CD4-positive, alpha-beta memory T cell (primary cell): Measurements from ENCODE around the gene ACTL7B. TPM values are rescaled to one million over a fixed set of nuclear protein-coding genes. Genes with fewer than 3 reads are reported as not detected.
"Not testable (repeated sequence)": the region's sequence is repeated elsewhere in the genome, so short reads cannot be mapped to it uniquely, and the experiment has no call there.

Experiments used
- CTCF ChIA-PET: fragments of 350-600 bp; sonication (Branson Sonifier 250); formaldehyde crosslinking; loops from one replicate; lab custom pipeline; 2021; ENCODE audit warnings: inconsistent platforms; ENCODE audit not compliant: partially characterized antibody; lab: Charles Lee
- POLR2A ChIA-PET: fragments of 350-600 bp; sonication (Branson Sonifier 250); formaldehyde crosslinking; loops from one replicate; lab custom pipeline; 2021; ENCODE audit not compliant: partially characterized antibody; lab: Charles Lee
- DNase-seq, 5 donors: peaks; one replicate each; pipeline versions ENCODE4 v3.0.0 to v3.0.0-alpha.2; 2020 to 2022; ENCODE audit warnings: mixed read lengths in 1 of 5
- H3K27ac ChIP-seq: one replicate; pipeline ENCODE4 v1.7.0; 2013; ENCODE audit warnings: low read depth, low read length
- H3K27me3 ChIP-seq: 2 replicates; pipeline ENCODE4 v1.7.0; 2013; ENCODE audit warnings: mild to moderate bottlenecking, low read length, moderate library complexity; ENCODE audit not compliant: insufficient read depth
- H3K36me3 ChIP-seq: 2 replicates; pipeline ENCODE4 v1.7.0; 2013; ENCODE audit warnings: mild to moderate bottlenecking, low read length, moderate library complexity; ENCODE audit not compliant: insufficient read depth
- H3K4me1 ChIP-seq: 2 replicates; pipeline ENCODE4 v1.7.0; 2013; ENCODE audit warnings: mild to moderate bottlenecking, low read length, moderate library complexity; ENCODE audit not compliant: insufficient read depth
- H3K4me3 ChIP-seq, 2 donors: one replicate each; pipeline ENCODE4 v1.7.0; 2013; ENCODE audit warnings: low read length in 2 of 2, mild to moderate bottlenecking in 1 of 2
- H3K9me3 ChIP-seq, 2 donors: one replicate each; pipeline ENCODE4 v1.7.0; 2013; ENCODE audit warnings: low read length in 2 of 2, control low read depth in 1 of 2; ENCODE audit not compliant: control insufficient read depth in 1 of 2
- H3K27ac Mint-ChIP-seq, 7 donors: one replicate each; pipeline ENCODE4 v1.8.0; 2020 to 2021; ENCODE audit warnings: mixed read lengths in 7 of 7, mild to moderate bottlenecking in 6 of 7, inconsistent platforms in 3 of 7, moderate library complexity in 3 of 7
- H3K27me3 Mint-ChIP-seq, 2 donors: one replicate each; pipeline ENCODE4 v1.8.0; 2020 to 2021; ENCODE audit warnings: mixed read lengths in 2 of 2
- H3K36me3 Mint-ChIP-seq, 2 donors: one replicate each; pipeline ENCODE4 v1.8.0; 2020 to 2021; ENCODE audit warnings: mixed read lengths in 2 of 2, inconsistent platforms in 1 of 2, mild to moderate bottlenecking in 1 of 2
- H3K4me1 Mint-ChIP-seq, 4 donors: one replicate each; pipeline ENCODE4 v1.8.0; 2020 to 2021; ENCODE audit warnings: mixed read lengths in 4 of 4, mild to moderate bottlenecking in 1 of 4
- H3K4me3 Mint-ChIP-seq, 8 donors: one replicate each; pipeline ENCODE4 v1.8.0; 2020 to 2021; ENCODE audit warnings: mixed read lengths in 8 of 8, mild to moderate bottlenecking in 7 of 8, moderate library complexity in 6 of 8, inconsistent platforms in 3 of 8
- H3K9me3 Mint-ChIP-seq, 8 donors: one replicate each; pipeline ENCODE4 v1.8.0; 2020 to 2021; ENCODE audit warnings: mixed read lengths in 8 of 8, mild to moderate bottlenecking in 5 of 8, inconsistent platforms in 3 of 8, moderate library complexity in 1 of 8
- intact Hi-C: fragments of 100-400 bp; cut with micrococcal nuclease; formaldehyde crosslinking; loops from one replicate; pipeline ENCODE4 v1.15.1; 2023
- polyA plus RNA-seq, 2 donors: library from polyadenylated mRNA; unstranded; fragments of 300-500 nt; fragmentation: Illumina TruSeq; gene quantifications; one replicate each; pipeline ENCODE4 v1.2.3, GENCODE V29; 2021
- total RNA-seq, 2 experiments: library from RNA; stranded (reverse); gene quantifications; one replicate each; pipeline ENCODE4 v1.2.3, GENCODE V29; 2021

ACTL7B gene
- total and polyA plus RNA-seq, 4 experiments from 2014 or later, result 0.15 TPM; not detected in 3

DNA sequence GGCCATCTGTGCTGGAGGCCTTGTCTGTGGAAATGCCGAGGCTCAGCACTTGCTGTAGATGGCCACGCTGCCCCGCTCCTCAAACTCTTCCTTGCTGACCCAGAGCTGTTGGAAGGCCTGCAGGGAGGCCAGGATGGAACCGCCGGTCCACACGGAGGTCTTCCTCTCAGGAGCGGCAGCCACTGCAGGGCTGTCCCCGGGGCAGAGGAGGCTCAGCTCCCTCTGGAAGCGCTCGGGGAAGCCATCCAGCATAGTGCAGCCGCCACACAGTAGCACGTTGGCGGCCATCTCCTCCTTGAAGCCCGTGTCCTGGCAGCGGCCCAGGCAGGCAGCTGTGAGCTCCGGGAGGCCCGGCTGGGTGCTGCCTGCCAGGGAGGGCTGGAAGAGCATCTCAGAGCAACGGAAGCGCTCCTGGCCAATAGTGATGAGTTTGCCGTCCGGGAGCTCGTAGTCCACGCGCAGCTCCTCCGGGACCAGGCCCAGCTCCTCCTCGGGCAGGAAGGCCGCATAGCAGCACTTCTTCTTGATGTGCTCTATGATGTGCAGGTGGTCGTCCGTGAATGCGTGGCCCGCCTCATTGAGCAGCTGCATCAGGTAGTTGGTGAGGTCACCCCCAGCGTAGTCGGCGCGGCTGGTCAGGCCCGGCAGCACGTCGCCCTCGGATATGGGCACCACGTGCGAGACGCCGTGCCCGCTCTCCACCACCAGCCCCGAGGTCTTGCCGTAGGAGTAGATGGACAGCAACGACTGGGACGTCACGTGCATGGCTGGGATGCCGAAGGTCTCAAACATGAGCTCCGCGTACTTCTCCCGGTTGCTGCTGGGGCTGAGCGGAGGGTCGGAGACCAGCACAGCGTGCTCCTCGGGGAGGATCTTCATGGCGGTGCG lies 901 bp downstream of the ACTL7B start:
- Histone ChIP-seq H3K9me3 (no peaks in the 10 kb centered on the region), H3K4me1 (no peaks in the 10 kb centered on the region), H3K4me3 (no peak overlapping the region), H3K27ac (no peak overlapping the region), H3K36me3 (no peaks in the 10 kb centered on the region), H3K27me3 (no peaks in the 10 kb centered on the region)
- ChIA-PET POLR2A (no interaction called here), CTCF (no interaction called here)
- Mint-ChIP-seq H3K4me1 (no peaks in the 10 kb centered on the region), H3K27me3 (peaks cover 0 to 1% of the 10 kb centered on the region in 2 donors), H3K9me3 (peaks cover 0 to 2% (median 0%) of the 10 kb centered on the region in 8 donors), H3K27ac (no peak overlapping the region), H3K36me3 (no peaks in the 10 kb centered on the region), H3K4me3 (no peak overlapping the region)
- DNase-seq, result no peak
- intact Hi-C loops, result no loop called here

DNA sequence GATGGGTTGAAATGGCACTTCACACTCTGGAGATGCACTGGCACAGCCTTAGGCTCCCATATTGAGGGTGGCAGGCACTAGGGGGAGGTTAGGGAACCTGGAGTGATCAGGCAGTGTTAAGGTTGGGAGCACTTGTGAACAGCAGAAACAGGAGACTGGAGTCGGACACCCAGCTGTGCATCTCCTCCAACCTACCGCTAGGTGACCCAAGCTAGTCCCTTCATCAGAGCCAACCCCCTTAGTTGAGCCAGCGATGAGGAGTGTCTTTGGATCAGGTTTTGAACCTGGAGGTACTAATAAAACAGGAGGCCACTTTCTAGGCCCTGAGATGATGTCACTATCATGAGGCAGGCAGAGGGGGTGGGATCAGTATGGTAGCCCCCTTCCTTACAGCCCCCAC lies 1.7 kb downstream of the ACTL7B start:
- peaks cover 0 to 2% (median 0%) of the 10 kb centered on the region in 8 donors for H3K9me3 Mint-ChIP-seq
- H3K36me3 ChIP-seq, result no peaks in the 10 kb centered on the region
- no peak overlapping the region for H3K27ac Mint-ChIP-seq
- H3K4me3 Mint-ChIP-seq, result no peak overlapping the region
- no peak overlapping the region for H3K4me3 ChIP-seq
- no peak for DNase-seq
- no peaks in the 10 kb centered on the region for H3K36me3 Mint-ChIP-seq
- peaks cover 0 to 1% of the 10 kb centered on the region in 2 donors for H3K27me3 Mint-ChIP-seq
- H3K4me1 Mint-ChIP-seq, result no peaks in the 10 kb centered on the region
- H3K9me3 ChIP-seq, result no peaks in the 10 kb centered on the region
- H3K27ac ChIP-seq, result no peak overlapping the region
- POLR2A ChIA-PET, result no interaction called here
- no peaks in the 10 kb centered on the region for H3K27me3 ChIP-seq
- H3K4me1 ChIP-seq, result no peaks in the 10 kb centered on the region
- intact Hi-C loops, result no loop called here
- CTCF ChIA-PET, result no interaction called here

GRCh38 chr9:108852079-108852478 lies 3.7 kb downstream of the ACTL7B start:
- no peak overlapping the region for H3K27ac Mint-ChIP-seq

GRCh38 chr9:108851138-108851537 lies 4.6 kb downstream of the ACTL7B start:
- Mint-ChIP-seq H3K4me1 (no peaks in the 10 kb centered on the region), H3K27me3 (peaks cover 0 to 2% of the 10 kb centered on the region in 2 donors), H3K27ac (no peak overlapping the region), H3K9me3 (peaks cover 0 to 2% (median 0%) of the 10 kb centered on the region in 8 donors), H3K36me3 (no peaks in the 10 kb centered on the region), H3K4me3 (no peak overlapping the region)
- ChIA-PET CTCF (interaction anchor here (1.2 to 1.5 kb wide), 2 partner anchors 23 to 103 kb away, joined by 3 to 6 read pairs; no protein-coding TSS in a partner anchor), POLR2A (no interaction called here)
- no peak overlapping the region for H3K4me3 ChIP-seq
- H3K27ac ChIP-seq, result no peak overlapping the region
- no peaks in the 10 kb centered on the region for H3K9me3 ChIP-seq
- no peaks in the 10 kb centered on the region for H3K36me3 ChIP-seq
- no peak for DNase-seq
- H3K4me1 ChIP-seq, result no peaks in the 10 kb centered on the region
- H3K27me3 ChIP-seq, result no peaks in the 10 kb centered on the region
- intact Hi-C loops, result no loop called here

More at GRCh38 chr9:108852079-108852478, 3.7 kb downstream of the ACTL7B start:
- H3K36me3 Mint-ChIP-seq, result no peaks in the 10 kb centered on the region
- Histone ChIP-seq H3K4me3 (no peak overlapping the region), H3K4me1 (no peaks in the 10 kb centered on the region), H3K27ac (no peak overlapping the region), H3K27me3 (no peaks in the 10 kb centered on the region), H3K9me3 (no peaks in the 10 kb centered on the region), H3K36me3 (no peaks in the 10 kb centered on the region)
- H3K9me3 Mint-ChIP-seq, result peaks cover 0 to 2% (median 0%) of the 10 kb centered on the region in 8 donors
- no peak for DNase-seq
- no peak overlapping the region for H3K4me3 Mint-ChIP-seq
- no peaks in the 10 kb centered on the region for H3K4me1 Mint-ChIP-seq
- intact Hi-C loops, result no loop called here
- peaks cover 1 to 2% of the 10 kb centered on the region in 2 donors for H3K27me3 Mint-ChIP-seq
- ChIA-PET CTCF (interaction anchor here (1.2 to 1.5 kb wide), 2 partner anchors 22 to 102 kb away, joined by 3 to 6 read pairs; no protein-coding TSS in a partner anchor), POLR2A (no interaction called here)

DNA sequence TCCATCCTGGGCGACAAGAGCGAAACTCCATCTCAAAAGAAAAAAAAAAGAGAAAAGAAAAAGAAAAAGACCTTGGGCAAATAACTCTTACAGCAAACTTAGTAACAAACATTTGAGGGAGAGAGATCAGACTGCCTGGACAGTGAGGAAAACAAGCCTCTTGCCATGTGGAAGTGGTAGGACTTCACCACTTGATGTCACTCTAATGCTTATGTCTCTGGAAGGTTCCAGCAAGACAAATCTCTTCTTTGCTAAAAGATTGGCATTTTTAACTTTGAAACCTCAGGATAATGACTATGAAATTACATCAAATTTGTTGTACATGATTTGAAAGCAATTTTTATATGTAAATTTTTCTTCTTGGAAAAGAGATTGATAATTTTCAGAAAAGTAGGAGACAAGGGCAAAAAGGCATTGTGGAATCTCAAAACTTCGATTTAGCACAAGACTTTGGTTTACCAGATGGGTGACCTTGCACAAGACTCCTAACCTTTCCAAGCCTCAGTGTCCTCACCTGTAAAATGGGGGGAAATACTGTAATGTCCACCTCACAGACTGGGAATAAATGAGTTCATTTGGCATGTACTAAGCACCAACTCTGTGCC lies 5.4 kb downstream of the ACTL7B start:
- no peak overlapping the region for H3K27ac ChIP-seq
- Mint-ChIP-seq H3K4me3 (no peak overlapping the region), H3K27ac (no peak overlapping the region), H3K27me3 (peaks cover 0 to 2% of the 10 kb centered on the region in 2 donors), H3K9me3 (no peaks in the 10 kb centered on the region), H3K4me1 (no peaks in the 10 kb centered on the region), H3K36me3 (no peaks in the 10 kb centered on the region)
- intact Hi-C loops, result no loop called here
- no peak overlapping the region for H3K4me3 ChIP-seq
- H3K9me3 ChIP-seq, result no peaks in the 10 kb centered on the region
- H3K4me1 ChIP-seq, result no peaks in the 10 kb centered on the region
- no peaks in the 10 kb centered on the region for H3K27me3 ChIP-seq
- no peaks in the 10 kb centered on the region for H3K36me3 ChIP-seq
- no peak for DNase-seq
- POLR2A ChIA-PET, result no interaction called here
- CTCF ChIA-PET, result no interaction called here

DNA sequence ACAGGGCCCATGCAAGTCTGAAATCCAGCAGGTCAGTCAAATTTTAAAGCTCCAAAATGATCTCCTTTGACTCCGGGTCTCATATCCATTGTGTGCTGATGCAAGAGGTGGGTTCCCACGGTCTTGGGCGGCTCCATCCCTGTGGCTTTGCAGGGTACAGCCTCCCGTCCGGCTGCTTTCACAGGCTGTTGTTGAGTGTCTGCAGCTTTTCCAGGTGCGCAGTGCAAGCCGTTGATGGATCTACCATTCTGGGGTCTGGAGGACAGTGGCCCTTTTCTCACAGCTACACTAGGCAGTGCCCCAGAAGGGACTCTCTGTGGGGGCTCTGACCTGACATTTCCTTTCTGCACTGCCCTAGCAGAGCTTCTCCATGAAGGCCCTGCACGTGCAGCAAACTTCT lies 7.5 kb downstream of the ACTL7B start:
- H3K9me3 ChIP-seq, H3K4me3 Mint-ChIP-seq: not testable (repeated sequence)

GRCh38 chr9:108845947-108846346 lies 9.8 kb downstream of the ACTL7B start:
- Mint-ChIP-seq H3K27ac (no peak overlapping the region), H3K27me3 (peaks cover 1 to 2% of the 10 kb centered on the region in 2 donors), H3K9me3 (no peaks in the 10 kb centered on the region), H3K4me1 (peaks cover 5 to 9% (median 7%) of the 10 kb centered on the region in 4 donors), H3K36me3 (no peaks in the 10 kb centered on the region), H3K4me3 (no peak overlapping the region)
- ChIA-PET POLR2A (no interaction called here), CTCF (no interaction called here)
- no peak overlapping the region for H3K27ac ChIP-seq
- intact Hi-C loops, result no loop called here
- DNase-seq, result no peak
- no peaks in the 10 kb centered on the region for H3K27me3 ChIP-seq
- no peak overlapping the region for H3K4me3 ChIP-seq
- no peaks in the 10 kb centered on the region for H3K9me3 ChIP-seq
- H3K36me3 ChIP-seq, result no peaks in the 10 kb centered on the region
- no peaks in the 10 kb centered on the region for H3K4me1 ChIP-seq

More for the DNA sequence above, 7.5 kb downstream of the ACTL7B start:
- H3K9me3 Mint-ChIP-seq, H3K27me3 Mint-ChIP-seq, DNase-seq, H3K4me3 ChIP-seq, H3K36me3 ChIP-seq, H3K36me3 Mint-ChIP-seq, CTCF ChIA-PET, POLR2A ChIA-PET, H3K4me1 ChIP-seq, H3K4me1 Mint-ChIP-seq, intact Hi-C loops, H3K27ac ChIP-seq, H3K27me3 ChIP-seq, H3K27ac Mint-ChIP-seq: not testable (repeated sequence)
